ENCODE results near the gene FOXO6. TPM values are rescaled to one million over a fixed set of nuclear protein-coding genes. Genes with fewer than 3 reads are reported as not detected.

The FOXO6 gene
- total RNA-seq, 1 donor from 2014 or later = not detected

DNA sequence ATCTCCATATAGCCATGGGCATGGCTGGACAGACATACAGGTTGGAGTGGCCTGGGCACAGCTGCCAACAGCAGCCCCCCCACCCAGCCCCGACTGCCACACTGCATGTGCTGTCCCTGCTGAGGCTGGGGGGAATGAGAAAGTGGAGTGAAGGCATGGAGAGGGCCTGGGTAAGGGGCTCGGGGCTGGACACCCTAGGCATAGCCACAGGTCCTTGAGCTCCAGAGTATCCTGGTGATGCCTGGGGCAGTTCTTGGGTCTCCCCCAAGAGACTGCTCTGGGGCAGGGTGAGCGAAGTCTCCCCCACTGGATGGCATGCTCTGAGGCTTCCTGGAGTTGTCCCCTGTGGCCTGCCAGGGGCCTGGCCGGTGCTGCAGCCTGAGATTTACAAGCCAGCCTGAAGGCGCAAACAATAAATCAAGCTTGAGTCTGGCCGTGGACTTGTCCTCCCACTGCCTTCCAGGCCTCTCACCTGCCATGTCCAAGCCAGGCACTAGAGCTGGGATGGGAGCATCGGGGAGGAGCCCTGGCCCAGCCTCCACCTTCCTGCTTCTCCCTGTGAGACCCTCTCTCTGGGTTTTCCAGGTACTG lies 53.6 kb downstream of the FOXO6 start:
- Mint-ChIP-seq H3K27me3 (peaks cover 5% of the 10 kb centered on the region), H3K27ac (no peak overlapping the region), H3K4me3 (no peak overlapping the region), H3K4me1 (peaks cover 2% of the 10 kb centered on the region), H3K9me3 (peaks cover 5% of the 10 kb centered on the region), H3K36me3 (ENCODE audit: low read depth) (no peaks in the 10 kb centered on the region)
- intact Hi-C loops (cut with micrococcal nuclease) = loop anchor here (5.0 kb wide), 1 partner anchor 133 kb away; no protein-coding TSS in a partner anchor
- no peak for DNase-seq

DNA sequence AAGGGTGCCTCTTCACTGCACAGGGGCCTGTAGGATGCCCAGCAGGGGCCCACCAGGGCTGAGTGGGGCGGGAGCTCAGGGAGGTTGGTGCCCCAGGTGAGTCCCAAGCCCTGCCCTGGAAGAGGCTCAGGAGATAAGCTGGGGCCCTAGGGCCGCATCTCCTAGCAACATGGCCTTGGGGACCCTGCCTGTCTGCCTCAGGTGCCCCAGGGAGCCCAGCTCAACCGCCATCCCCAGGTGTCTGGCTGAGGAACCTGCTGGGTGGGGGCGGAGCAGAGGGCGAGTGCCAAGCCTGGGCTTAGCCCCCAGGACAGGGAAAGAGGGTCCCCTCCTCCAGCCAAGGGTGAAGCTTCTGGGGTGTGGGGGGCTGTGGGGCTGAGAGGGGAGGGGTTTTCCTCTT lies 54.8 kb downstream of the FOXO6 start:
- H3K4me1 Mint-ChIP-seq = peaks cover 2% of the 10 kb centered on the region
- H3K36me3 Mint-ChIP-seq (ENCODE audit: low read depth) = no peaks in the 10 kb centered on the region
- H3K27ac Mint-ChIP-seq = no peak overlapping the region
- H3K27me3 Mint-ChIP-seq = no peaks in the 10 kb centered on the region
- DNase-seq = no peak
- intact Hi-C loops (cut with micrococcal nuclease) = loop anchor here (5.0 kb wide), 1 partner anchor 134 kb away; no protein-coding TSS in a partner anchor
- H3K4me3 Mint-ChIP-seq = no peak overlapping the region
- no peaks in the 10 kb centered on the region for H3K9me3 Mint-ChIP-seq

DNA sequence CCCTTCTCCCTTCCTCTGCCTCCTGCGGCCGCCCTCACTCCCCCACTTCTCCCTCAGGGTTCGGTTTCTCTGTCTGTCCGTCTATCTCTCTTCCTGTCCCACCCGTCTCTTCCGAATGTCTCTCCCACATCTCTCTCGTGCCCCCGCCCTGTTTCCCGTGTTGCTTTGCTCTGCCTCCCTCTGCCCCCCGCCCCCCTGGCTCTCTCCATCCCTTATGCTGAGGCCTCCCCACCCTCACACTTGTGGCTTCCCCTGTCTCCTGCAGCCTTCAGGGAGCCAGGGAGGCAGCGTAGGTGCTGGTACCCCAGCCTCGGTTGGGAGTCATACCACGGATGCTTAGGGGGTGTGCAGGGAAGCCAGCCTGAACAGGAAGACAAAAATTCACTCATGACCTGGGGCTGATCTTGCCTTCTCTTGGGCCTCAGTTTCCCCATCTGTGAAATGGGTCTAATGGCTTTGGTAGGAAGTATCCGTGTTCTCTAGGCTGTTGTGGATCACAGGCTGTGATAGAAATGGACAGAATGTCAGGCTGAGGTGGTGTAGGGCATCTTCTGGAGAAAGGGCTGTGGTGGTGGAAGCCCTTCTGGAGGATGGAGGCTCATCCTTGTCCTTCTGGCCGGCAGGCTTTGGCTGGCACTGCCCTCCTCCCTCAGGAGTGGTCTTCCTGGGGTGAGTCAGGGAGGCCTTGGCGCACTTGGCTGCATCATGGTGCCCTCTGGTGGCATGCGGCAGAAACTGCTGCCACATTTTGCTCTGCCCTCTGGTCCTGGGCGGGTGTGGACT lies 55.5 kb downstream of the FOXO6 start:
- H3K4me3 Mint-ChIP-seq = no peak overlapping the region
- no peaks in the 10 kb centered on the region for H3K36me3 Mint-ChIP-seq (ENCODE audit: low read depth)
- H3K27me3 Mint-ChIP-seq = no peaks in the 10 kb centered on the region
- intact Hi-C loops (cut with micrococcal nuclease) = loop anchor here (1.0 to 5.0 kb wide), 3 partner anchors 93 to 148 kb away; no protein-coding TSS in a partner anchor
- H3K4me1 Mint-ChIP-seq = peaks cover 2% of the 10 kb centered on the region
- no peak overlapping the region for H3K27ac Mint-ChIP-seq
- DNase-seq = peak; percentile 87
- no peaks in the 10 kb centered on the region for H3K9me3 Mint-ChIP-seq

DNA sequence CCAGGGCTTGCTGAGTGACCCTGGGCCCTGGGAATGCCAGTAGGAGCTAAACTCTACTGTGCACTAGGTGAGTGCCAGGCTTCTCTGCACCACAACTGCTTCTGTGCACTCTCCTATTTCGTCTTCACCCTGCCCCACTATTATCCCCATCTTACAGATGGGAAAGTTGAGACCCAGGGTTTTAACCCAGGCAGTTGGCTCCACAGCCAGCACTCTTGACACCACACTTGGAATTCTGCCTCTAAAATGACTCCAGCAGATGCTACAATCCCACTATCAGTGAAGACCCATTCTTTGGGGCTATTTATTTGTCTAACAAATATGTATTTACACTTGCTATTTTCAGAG lies 56.1 kb downstream of the FOXO6 start:
- peaks cover 2% of the 10 kb centered on the region for H3K4me1 Mint-ChIP-seq
- no peaks in the 10 kb centered on the region for H3K9me3 Mint-ChIP-seq
- no peaks in the 10 kb centered on the region for H3K36me3 Mint-ChIP-seq (ENCODE audit: low read depth)
- H3K27me3 Mint-ChIP-seq = no peaks in the 10 kb centered on the region
- no peak for DNase-seq
- intact Hi-C loops (cut with micrococcal nuclease) = loop anchor here (1.0 to 5.0 kb wide), 3 partner anchors 94 to 149 kb away; no protein-coding TSS in a partner anchor
- H3K4me3 Mint-ChIP-seq = no peak overlapping the region
- no peak overlapping the region for H3K27ac Mint-ChIP-seq

DNA sequence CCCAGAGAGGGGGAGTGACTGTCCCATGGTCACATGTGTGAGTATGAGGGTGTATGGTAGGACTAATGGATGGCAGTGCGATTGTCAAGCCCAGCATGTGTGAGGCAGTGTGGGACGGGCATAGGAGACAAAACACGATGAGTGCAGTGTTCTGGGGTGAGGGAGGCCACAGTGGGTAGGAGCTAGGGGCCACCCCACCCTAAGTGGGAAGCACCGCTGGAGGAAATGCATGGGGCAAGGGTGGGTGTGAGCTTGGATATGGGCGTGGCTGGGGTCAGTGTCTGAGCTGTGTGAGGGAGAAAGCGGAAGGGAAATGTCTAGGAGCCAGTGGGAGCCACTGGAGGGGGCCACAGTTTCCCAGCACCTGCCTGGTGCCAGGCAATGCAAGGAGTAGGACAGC lies 56.5 kb downstream of the FOXO6 start:
- intact Hi-C loops (cut with micrococcal nuclease) = loop anchor here (1.0 to 5.0 kb wide), 3 partner anchors 94 to 149 kb away; no protein-coding TSS in a partner anchor
- Mint-ChIP-seq H3K9me3 (no peaks in the 10 kb centered on the region), H3K4me3 (no peak overlapping the region), H3K36me3 (ENCODE audit: low read depth) (no peaks in the 10 kb centered on the region), H3K27ac (no peak overlapping the region), H3K4me1 (peaks cover 2% of the 10 kb centered on the region), H3K27me3 (no peaks in the 10 kb centered on the region)
- no peak for DNase-seq

DNA sequence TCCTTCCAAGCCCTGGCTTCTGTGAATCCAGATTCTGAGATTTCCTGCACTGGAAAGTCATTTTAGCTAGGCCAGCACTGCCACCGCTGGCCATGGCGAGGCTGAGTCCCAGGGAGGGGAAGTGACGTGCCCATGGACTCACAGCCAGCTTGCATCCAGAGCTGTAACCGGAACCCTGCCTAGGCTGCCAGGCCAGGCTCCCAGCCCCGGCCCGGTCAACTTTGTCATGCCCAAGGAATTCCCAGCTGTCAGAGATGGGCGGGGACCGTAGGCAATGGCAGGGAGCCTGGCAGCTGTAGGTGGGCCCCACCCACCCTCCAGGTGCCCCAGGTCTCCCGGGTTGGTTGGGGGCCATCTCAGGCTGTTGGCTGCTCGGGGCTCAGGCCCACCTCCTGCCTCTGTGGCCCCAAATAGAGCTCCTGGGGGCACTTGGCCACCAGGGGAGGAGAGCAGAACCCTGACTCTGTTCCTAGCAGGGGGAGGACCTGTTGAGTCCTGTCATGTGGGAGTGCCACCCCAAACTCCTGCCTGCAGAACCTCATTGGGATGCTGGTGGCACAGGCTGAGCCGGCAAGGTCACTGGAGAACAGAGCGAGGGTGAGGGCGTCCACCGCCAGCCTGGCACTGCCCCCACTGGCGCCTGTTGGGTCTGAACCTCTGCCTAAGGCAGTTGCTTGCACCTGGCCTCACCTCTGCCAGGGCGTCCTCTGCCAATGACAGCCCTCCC lies 57.8 kb downstream of the FOXO6 start:
- Mint-ChIP-seq H3K4me1 (peaks cover 2% of the 10 kb centered on the region), H3K4me3 (no peak overlapping the region), H3K9me3 (no peaks in the 10 kb centered on the region), H3K27me3 (no peaks in the 10 kb centered on the region), H3K36me3 (ENCODE audit: low read depth) (no peaks in the 10 kb centered on the region), H3K27ac (no peak overlapping the region)
- DNase-seq = no peak
- intact Hi-C loops (cut with micrococcal nuclease) = loop anchor here (5.0 kb wide), 1 partner anchor 137 kb away; no protein-coding TSS in a partner anchor

DNA sequence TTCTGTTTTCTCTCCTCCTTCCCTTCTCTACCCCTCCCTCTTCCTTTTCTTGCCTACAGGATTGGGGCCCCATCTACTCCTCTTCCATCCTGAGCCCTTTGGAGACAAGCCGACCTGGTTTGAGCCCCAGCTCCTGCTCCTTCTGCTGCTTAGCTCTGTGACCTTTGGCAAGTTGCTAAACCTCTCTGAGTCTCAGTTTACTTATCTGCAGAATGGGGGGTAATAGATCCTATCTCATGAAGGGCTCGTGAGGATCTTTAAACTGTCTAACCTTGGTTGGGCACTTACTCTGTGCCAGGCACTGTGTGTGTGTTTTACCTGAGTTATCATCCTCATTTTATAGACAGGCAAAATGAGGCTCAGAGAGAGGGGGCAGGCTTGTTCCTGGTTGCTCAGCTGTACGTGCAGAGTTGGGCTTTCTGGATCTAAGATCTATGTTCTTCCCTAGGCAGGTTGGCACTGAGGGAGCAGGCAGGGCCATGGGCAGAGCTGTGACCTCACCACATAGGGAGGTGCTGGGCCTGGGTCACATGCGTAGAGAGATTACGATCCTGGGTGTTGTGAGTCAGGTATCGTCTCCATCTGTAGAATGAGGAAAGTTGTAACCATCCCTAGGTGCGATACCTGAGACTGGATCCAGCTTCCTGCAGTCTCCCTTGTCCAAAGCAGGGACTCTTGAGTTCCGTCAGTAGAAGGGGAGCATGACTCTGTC lies 58.5 kb downstream of the FOXO6 start:
- Mint-ChIP-seq H3K36me3 (ENCODE audit: low read depth) (no peaks in the 10 kb centered on the region), H3K4me3 (no peak overlapping the region), H3K27ac (no peak overlapping the region), H3K9me3 (no peaks in the 10 kb centered on the region), H3K4me1 (peaks cover 2% of the 10 kb centered on the region), H3K27me3 (no peaks in the 10 kb centered on the region)
- DNase-seq = no peak
- intact Hi-C loops (cut with micrococcal nuclease) = loop anchor here (5.0 kb wide), 1 partner anchor 137 kb away; no protein-coding TSS in a partner anchor

DNA sequence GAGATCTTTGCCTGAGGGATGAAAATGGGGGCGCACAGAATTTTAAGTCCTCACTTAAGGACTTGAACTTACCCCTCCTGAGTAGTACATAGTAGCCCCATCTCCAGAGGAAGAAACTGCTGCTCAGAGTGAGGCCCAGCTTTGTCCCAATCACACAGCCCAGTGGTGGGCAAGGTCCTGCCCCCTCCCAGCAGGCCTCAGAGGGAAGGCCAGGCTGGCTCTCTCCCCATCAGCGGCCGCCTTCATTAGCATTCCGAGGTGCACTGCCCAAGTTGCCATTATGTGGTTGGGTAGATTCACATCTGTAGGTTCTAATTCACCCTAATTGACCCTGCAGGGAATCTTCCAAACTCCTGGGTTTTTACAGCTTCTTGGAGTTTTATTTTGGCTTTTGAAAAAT lies 59.1 kb downstream of the FOXO6 start:
- Mint-ChIP-seq H3K27ac (no peak overlapping the region), H3K4me3 (no peak overlapping the region), H3K4me1 (peaks cover 2% of the 10 kb centered on the region), H3K36me3 (ENCODE audit: low read depth) (no peaks in the 10 kb centered on the region), H3K9me3 (no peaks in the 10 kb centered on the region), H3K27me3 (no peaks in the 10 kb centered on the region)
- intact Hi-C loops (cut with micrococcal nuclease) = no loop called here
- DNase-seq = no peak

DNA sequence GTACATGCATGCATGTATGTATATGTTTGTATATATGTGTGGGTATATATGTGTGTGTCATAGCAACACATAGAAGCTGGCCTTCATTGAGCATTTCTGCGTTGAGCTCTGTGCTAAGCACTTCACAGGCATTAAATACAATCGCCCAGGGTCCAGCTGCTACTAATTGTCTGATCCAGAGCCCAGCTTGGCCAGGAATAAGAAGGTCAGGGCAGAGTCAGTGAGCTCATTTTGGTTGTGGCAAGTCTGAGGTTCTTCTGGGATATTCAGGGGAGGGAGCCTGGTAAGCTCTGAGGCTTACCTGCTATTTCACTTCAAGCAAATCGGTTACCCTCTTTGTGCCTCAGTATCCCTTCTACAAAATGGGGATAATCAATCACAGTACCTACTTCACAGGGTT lies 59.6 kb downstream of the FOXO6 start:
- H3K9me3 Mint-ChIP-seq = no peaks in the 10 kb centered on the region
- no peaks in the 10 kb centered on the region for H3K27me3 Mint-ChIP-seq
- H3K36me3 Mint-ChIP-seq (ENCODE audit: low read depth) = no peaks in the 10 kb centered on the region
- DNase-seq = no peak
- no peak overlapping the region for H3K4me3 Mint-ChIP-seq
- H3K27ac Mint-ChIP-seq = no peak overlapping the region
- peaks cover 2% of the 10 kb centered on the region for H3K4me1 Mint-ChIP-seq
- intact Hi-C loops (cut with micrococcal nuclease) = no loop called here

DNA sequence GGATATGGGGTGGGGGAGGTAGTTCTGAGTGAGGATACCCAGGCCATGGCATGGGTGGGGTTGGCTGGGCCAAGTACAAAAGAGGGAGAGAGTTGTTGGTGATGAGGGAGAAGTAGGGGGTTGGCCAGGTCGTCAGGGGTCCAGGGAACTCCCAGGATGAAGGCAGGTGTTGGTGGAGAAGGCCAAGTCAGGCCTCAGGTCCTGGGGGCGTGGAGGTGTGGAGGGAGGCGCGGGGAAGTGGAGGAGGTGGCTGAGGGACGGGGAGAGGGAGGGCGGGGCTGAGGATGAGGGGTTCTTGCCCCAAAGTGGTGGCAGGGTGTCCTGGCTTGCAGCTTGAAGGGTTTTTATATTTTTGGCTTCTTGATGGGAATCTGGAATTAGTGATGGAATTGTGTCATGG lies 61.1 kb downstream of the FOXO6 start:
- Mint-ChIP-seq H3K4me3 (no peak overlapping the region), H3K27me3 (no peaks in the 10 kb centered on the region), H3K27ac (no peak overlapping the region), H3K9me3 (no peaks in the 10 kb centered on the region), H3K36me3 (ENCODE audit: low read depth) (no peaks in the 10 kb centered on the region), H3K4me1 (no peaks in the 10 kb centered on the region)
- intact Hi-C loops (cut with micrococcal nuclease) = no loop called here
- DNase-seq = no peak

DNA sequence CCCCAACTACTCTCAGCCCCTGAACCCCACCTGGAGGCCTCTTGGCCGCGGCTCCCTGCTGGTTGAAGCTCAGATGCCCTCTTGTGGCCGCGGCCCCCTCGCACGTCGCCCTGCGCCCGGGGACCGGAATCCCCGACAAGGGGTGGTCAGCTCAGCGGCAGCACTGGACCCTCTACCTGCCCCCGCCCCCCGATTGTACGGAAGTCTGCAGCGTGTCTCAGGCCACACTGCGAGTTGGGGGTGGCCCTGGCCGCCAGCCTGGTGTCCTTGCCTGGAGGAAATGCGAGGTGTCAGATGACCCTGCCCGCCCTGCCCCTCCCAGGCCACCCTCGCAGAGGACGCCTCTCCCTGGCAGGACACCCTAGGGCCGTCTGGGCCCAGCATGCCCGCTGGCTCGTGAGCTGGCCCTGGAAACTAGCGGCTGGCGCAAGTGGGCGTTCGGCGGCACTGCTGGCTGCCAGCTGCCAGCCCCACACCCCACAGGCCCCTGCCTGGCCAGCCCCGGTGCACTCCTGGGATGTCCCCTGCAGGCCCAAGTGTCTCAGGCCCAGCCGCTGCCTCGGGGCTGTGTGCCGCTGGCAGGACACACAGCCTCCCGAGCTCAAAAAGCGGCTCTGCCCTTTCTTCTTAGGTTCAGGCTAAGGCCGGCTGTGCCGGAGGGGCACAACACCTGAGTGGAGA lies 62.4 kb downstream of the FOXO6 start:
- H3K27me3 Mint-ChIP-seq = no peaks in the 10 kb centered on the region
- no peak overlapping the region for H3K27ac Mint-ChIP-seq
- H3K36me3 Mint-ChIP-seq (ENCODE audit: low read depth) = no peaks in the 10 kb centered on the region
- DNase-seq = no peak
- H3K9me3 Mint-ChIP-seq = no peaks in the 10 kb centered on the region
- H3K4me3 Mint-ChIP-seq = no peak overlapping the region
- H3K4me1 Mint-ChIP-seq = no peaks in the 10 kb centered on the region
- intact Hi-C loops (cut with micrococcal nuclease) = no loop called here

DNA sequence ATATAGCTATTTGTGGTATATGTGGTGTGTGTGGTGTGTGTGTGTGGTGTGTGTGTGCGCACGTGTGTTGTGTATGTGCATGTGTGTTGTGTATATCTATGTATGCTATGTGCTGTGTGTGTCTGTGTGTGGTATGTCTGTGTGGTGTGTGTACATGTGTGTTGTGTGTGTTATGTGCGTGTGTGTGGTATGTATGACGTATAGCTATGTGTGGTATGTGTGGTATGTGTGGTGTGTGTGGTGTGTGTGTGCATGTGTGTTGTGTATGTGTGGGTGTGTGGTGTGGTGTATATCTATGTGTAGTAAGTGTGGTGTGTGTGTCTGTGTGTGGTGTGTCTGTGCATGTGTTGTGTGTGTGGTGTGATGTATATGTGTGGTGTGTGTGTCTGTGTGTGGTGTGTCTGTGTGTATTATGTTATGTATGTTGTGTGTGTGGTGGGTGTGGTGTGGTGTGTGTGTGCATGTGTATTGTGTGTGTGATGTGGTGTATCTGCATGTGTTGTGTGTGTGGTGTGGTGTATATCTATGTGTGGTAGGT lies 63.4 kb downstream of the FOXO6 start:
- intact Hi-C loops (cut with micrococcal nuclease) = no loop called here
- no peaks in the 10 kb centered on the region for H3K27me3 Mint-ChIP-seq
- no peaks in the 10 kb centered on the region for H3K36me3 Mint-ChIP-seq (ENCODE audit: low read depth)
- no peaks in the 10 kb centered on the region for H3K9me3 Mint-ChIP-seq
- H3K27ac Mint-ChIP-seq = no peak overlapping the region
- no peaks in the 10 kb centered on the region for H3K4me1 Mint-ChIP-seq
- no peak overlapping the region for H3K4me3 Mint-ChIP-seq
- no peak for DNase-seq

DNA sequence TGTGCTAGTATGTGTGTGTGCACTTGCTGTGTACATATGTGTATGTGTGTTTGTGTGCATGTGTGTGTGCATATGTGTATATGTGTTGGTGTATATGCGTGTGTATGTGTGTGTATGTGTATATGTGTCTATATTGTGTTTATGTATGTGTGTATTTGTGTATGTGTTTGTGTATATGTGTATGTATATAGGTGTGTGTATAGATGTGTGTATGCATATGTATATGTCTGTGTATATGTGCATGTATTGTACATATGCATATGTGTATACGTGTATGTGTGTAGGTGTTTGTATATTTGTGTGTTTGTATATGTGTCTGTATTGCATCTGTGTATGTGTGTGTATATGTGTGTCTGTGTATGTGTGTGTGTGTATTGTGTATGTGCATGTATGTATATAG lies 64.1 kb downstream of the FOXO6 start:
- intact Hi-C loops (cut with micrococcal nuclease) = no loop called here
- H3K9me3 Mint-ChIP-seq = no peaks in the 10 kb centered on the region
- H3K36me3 Mint-ChIP-seq (ENCODE audit: low read depth) = no peaks in the 10 kb centered on the region
- H3K27ac Mint-ChIP-seq = no peak overlapping the region
- H3K27me3 Mint-ChIP-seq = no peaks in the 10 kb centered on the region
- H3K4me1 Mint-ChIP-seq = no peaks in the 10 kb centered on the region
- H3K4me3 Mint-ChIP-seq = no peak overlapping the region
- no peak for DNase-seq

Data from activated CD4-positive, alpha-beta T cell treated with anti-CD3 and anti-CD28 coated beads, Interleukin-2, amount 10 ng/mL, durations not matched to agents 24 days and 14 days (primary cell).